Eye (tissue), 1 donor: Measurements from ENCODE around the gene TSC22D1.
A peak's percentile ranks its signal among the peaks of the same experiment; 100 is the strongest.

Source experiments
- DNase-seq: peaks from one replicate; pipeline ENCODE4 v3.0.0-alpha.2; 2015

Gene TSC22D1

DNA sequence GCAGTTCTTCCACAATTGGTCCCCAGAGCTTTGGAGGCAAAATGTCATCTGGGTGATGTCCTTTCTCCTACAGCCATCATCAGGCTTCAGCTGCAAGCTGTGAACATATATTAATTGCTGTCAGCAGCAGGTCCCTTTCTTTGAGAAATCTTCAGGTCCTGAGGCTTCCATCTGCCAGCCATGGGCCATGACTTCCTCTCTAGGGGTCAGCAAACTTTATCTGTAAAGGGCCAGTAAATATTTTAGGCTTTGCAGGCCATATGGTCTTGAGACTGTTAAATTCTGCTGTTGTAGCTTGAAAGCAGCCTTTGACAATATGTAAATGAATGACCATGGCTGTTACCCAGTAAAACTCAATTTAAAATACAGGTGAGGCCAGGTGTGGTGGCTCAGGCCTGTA lies 175.4 kb downstream of the TSC22D1 start:
- no peak for DNase-seq

- no peak for DNase-seq
These were observed 177.1 kb downstream of the TSC22D1 start for GRCh38 chr13:44399074-44399473.

DNA sequence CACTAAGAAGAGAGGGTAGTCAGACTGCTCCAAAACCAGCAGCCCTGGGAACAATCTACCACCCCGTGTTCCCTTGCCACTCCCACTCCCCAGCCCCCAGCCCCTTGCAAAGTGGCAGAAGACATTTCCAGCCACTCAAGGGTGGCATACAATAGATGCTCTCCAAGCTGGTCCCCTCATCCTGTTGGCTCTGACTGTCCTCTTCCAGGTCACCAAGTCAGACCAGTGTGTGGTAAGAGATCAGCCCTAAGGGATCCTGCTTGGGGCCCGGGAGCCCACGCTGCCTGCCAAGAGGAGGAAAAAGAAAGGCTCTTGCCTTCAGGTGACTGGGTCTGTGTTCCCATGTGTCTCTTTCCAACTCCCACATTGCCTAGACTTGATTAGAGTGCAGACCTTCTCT lies 177.5 kb downstream of the TSC22D1 start:
- DNase-seq = no peak

GRCh38 chr13:44397766-44398223 lies 178.3 kb downstream of the TSC22D1 start:
- peak; percentile 44 for DNase-seq

GRCh38 chr13:44396701-44397580 lies 179.2 kb downstream of the TSC22D1 start:
- DNase-seq = peak; percentile 92

DNA sequence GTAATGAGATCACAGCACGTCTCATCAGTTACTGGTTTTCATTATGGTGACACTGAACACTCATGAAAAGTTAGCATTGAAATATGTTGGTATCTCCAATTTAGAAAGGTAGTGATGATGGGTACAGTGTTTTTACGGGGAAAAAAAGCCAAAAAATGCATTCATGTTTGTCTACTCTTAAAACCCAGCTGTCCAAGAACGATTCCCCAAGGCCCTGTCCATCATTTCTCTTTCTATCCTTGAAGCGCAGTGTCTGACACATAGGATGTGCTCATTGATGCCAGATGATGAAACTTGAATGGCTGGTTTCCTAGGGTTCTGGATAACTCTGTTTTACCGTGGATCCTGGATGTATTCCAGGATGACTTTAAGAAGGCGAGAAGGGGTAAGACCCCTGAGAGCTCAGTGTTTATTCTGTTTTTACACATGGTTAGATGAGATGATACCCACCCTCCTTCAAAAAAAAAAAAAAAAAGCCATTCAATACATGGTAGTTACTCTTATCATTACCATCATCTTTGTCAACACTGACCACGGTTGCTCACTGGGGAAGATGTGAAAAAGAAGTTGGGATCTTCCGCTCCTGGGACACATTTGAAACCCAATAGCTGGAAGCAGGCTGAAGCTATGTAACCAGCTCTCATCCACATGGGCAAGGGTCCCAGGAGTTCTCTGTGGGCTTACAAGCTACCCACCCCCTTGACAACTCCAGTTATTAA lies 180.0 kb downstream of the TSC22D1 start:
- DNase-seq = peak; percentile 71

DNA sequence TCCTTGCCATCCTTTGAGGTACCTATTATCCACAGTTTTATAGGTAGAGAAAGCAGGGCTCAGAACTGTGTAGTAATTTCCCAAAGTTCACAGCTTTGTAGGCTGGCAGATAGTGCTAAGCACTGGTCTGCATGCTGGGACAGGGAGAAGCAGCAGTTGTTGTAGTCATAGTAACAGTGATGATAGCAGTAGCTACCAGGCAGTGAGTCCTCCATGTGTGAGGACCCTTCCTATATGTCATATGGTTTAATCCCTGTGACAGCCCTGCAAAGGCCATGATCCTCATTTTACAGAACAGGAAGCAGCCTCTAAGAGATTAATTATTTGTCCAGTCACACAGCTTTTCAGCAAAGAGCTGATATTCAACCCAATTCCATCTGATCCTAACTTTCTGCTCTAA lies 181.5 kb downstream of the TSC22D1 start:
- peak; percentile 60 for DNase-seq

DNA sequence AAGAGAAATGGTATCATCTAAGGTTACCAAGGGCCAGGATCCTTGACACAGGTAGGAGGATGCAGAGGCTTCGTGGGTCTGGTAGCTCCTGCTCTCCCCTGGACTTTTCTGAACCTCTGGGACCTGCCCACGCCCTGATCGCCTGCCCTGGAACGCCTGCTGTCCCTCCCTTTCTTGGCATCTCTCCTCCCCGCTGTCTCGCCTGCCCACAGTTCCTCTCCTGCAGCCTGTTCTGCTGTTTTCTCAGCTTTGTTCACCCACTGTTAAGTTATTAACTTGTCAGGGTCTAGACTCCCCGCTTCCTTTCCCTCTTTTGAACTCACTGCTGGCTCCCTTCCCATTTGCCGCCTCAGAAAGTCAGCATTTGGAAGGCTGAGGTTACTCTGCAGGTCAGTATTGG lies 182.7 kb downstream of the TSC22D1 start:
- DNase-seq = no peak

DNA sequence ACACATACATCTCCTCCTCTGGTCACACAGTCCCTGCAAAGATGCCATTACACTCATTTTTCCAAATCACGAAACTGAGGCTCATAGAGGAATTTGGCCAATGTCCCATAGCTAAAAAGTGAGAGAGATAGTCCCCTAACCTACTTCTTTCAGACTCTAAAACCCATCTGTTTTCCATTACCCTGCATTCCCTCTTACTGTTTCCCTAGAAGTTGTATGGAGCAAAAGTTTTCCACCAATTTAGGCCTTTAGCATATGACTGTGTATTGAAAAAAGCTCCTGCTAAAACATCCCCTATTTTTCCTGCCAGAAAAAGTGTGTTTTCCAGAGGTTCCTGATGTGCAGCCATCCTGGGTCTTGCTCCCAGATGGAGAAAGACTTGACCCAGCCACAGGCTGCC lies 186.3 kb downstream of the TSC22D1 start:
- no peak for DNase-seq

- DNase-seq = no peak
These were observed 187.0 kb downstream of the TSC22D1 start for GRCh38 chr13:44389060-44389666.

GRCh38 chr13:44388427-44389059 lies 187.6 kb downstream of the TSC22D1 start:
- DNase-seq = peak; percentile 86

GRCh38 chr13:44386913-44387556 lies 189.1 kb downstream of the TSC22D1 start:
- DNase-seq = no peak

DNA sequence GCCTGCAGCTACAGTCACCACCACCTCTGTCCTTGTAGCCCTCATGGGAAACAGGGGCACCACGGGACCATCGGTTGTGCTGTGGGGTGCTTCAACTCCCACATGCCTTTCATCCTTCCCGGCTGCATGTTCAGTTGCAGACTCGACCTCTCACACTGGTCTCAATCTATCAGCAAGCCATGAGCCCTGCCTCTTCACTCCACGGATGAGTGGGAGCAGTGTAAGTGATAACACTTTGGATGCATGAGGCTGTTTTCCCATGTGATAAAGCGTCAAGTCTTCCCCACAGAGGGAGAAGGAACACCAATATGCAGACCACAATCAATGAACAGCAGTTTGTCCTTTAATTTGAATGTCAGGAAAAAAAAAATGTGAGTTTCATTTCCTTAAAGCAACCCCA lies 190.3 kb downstream of the TSC22D1 start:
- DNase-seq = no peak

- no peak for DNase-seq
These were observed 190.7 kb downstream of the TSC22D1 start for GRCh38 chr13:44385401-44385800.

DNA sequence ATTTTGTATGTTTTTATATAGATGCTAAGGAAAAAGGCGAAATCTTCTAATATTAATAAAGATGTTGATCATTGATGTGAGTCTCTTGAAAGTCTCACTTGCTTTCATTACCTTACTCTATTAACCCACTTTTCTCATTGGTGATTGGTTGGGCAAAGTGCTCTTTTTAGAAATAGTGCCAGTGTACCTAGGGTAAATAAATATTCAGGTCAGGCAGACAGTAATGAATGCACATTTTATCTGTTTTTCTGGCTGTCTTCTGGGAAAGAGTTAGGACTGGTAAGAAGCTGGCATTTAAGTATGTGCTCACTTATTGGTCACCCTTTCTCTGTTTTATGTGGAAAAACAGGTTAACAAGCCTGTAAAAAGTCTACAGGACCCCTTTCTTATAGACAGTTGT lies 191.4 kb downstream of the TSC22D1 start:
- DNase-seq = no peak

DNA sequence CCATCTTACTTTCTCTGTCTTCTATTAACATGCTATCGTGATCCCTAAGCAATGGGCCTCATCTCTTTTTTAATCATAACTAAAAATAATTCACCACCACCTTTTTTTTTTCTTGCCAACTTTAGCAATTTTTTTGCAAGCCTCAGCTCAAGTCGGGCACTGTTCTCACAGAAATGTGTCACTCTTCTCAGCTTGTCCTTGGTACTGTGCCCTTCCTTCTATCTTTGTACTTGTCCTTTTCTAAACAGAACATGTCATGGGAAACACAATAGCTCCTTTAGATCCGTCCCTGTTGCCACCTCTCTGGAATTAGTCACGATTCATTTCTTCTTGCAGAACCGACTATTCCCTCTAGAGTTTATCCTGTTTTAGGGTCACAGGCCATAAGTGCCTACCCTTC lies 192.2 kb downstream of the TSC22D1 start:
- no peak for DNase-seq

DNA sequence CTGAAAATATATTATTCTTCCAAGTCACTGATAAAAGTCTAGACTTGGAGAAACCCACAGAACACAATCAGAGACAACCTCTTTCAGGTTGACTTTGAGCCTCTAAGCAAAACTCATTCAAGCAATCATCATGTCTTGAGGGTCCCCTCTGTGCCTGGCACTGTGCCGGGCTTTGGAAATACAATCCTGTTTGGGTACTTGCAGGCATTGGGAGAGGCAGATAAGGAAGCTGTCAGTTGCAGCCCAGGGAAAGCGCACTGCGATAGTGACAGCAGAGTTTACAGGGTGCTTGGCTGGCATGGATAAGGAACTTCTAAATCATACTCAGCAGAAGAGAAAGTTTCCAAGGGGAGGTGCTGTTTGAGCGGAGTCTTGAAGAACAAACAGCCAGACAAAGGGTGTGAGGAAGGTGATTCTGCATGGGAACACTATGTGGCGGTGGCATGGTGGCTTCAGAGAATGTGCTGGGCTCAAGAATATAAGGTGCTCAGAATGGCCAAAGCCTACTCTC lies 193.4 kb downstream of the TSC22D1 start:
- DNase-seq = no peak
